22Rv1 (cell line): ENCODE data around the gene BTG1.

Source experiments
- H3K27ac ChIP-seq: fragments of 450-650 bp; 2 replicates; pipeline ENCODE4 v1.5.1; 2017
- ZFX ChIP-seq: fragments of 450-650 bp; IDR thresholded peaks from 2 replicates; pipeline ENCODE4 v1.6.1; 2017; ENCODE audit warnings: antibody characterized with exemption, borderline replicate concordance
- TF ChIP-seq, protein P1 (sequence below): fragments of 450-650 bp; IDR thresholded peaks from 2 replicates; pipeline ENCODE4 v1.5.1; 2017; ENCODE audit warnings: mild to moderate bottlenecking

The BTG1 gene

DNA sequence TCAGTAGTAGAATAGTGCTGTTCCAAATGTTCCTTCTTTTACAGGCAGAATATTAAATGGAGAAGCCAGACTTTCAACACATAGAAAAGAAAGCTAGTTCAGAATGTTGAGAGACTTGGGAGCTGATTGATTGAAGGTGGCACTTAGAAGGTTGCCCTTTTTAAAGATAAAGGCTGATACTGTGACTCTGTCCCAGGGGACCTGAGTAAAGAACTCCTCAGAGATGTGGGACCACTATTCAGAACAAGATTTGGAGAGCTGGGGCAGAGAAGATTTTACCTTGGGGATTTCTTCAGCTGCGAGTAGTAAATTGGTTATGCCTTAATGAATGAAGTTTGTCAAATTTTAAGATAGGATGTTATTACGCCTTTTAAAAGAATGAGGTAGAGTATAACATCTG lies 21.4 kb upstream of the BTG1 start:
- no peak for TF ChIP-seq ZFX
- TF ChIP-seq, protein P1, sequence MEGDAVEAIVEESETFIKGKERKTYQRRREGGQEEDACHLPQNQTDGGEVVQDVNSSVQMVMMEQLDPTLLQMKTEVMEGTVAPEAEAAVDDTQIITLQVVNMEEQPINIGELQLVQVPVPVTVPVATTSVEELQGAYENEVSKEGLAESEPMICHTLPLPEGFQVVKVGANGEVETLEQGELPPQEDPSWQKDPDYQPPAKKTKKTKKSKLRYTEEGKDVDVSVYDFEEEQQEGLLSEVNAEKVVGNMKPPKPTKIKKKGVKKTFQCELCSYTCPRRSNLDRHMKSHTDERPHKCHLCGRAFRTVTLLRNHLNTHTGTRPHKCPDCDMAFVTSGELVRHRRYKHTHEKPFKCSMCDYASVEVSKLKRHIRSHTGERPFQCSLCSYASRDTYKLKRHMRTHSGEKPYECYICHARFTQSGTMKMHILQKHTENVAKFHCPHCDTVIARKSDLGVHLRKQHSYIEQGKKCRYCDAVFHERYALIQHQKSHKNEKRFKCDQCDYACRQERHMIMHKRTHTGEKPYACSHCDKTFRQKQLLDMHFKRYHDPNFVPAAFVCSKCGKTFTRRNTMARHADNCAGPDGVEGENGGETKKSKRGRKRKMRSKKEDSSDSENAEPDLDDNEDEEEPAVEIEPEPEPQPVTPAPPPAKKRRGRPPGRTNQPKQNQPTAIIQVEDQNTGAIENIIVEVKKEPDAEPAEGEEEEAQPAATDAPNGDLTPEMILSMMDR, result no peak
- H3K27ac ChIP-seq, result no peak overlapping the region

DNA sequence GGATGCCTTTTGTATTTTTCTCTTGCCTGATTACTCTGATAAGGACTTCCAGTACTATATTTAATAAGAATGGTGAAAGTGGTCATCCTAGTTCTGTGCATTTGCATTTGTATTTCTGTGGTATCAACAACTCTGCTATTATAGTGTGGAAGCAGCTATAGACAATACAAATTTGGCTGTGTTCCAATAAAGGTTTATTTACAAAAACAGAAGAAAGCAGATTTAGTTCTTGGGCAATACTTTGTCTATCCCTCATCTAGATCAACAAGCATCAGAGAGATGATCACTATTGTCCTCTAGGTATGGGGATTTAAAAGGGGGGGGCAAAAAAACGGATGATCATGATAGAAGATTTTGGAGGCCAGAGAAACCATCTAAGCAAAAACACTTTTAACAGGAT lies 19.1 kb upstream of the BTG1 start:
- TF ChIP-seq, protein P1, result no peak
- no peak for TF ChIP-seq ZFX
- H3K27ac ChIP-seq, result no peak overlapping the region

DNA sequence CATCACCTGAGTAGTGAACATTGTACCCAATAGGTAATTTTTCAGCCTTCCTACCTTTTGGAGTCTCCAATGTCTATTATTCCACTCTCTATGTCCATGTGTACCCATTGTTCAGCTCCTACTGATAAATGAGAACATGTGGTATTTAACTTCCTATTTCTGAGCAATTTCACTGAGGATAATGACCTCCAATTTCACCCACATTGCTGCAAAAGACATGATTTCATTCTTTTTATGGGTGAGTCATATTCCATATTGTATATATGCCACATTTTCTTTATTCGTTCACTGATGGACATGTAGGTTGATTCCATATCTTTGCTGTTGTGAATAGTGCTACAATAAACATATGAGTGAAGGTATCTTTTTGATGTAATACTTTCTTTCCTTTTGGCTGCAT lies 16.4 kb upstream of the BTG1 start:
- H3K27ac ChIP-seq, result no peak overlapping the region
- TF ChIP-seq, protein P1, result no peak
- TF ChIP-seq ZFX, result no peak

DNA sequence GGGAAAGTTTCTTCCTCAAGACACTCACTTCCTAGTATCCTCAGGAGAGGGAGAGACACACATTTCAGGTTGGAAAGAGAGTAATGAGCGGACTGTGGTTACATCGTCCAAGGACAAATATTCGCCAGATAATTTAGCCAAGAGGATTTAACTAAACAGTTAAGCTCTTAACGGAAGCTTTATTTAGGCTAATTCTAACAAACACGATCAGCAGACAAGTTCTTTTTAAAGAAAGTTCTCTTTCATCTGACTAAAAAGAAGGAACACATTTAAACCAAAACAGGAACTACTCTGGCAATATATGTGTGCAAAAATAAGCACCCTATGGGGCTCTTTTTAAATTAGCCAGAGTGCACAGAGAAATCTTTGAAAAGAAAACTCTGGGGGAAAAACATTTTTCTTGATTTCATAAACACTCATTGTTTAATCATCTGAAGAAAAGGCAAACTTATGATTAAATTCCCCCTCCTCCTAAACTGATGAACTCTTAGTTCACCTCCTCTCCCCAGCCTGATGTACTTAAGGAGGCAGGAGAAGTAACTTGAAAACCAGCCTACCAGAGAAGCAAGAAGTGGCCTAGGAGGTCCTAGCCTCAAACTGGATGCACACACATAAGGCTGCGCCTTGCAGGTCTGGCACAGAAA lies 13.3 kb upstream of the BTG1 start:
- H3K27ac ChIP-seq, result no peak overlapping the region
- no peak for TF ChIP-seq ZFX
- TF ChIP-seq, protein P1, result no peak

DNA sequence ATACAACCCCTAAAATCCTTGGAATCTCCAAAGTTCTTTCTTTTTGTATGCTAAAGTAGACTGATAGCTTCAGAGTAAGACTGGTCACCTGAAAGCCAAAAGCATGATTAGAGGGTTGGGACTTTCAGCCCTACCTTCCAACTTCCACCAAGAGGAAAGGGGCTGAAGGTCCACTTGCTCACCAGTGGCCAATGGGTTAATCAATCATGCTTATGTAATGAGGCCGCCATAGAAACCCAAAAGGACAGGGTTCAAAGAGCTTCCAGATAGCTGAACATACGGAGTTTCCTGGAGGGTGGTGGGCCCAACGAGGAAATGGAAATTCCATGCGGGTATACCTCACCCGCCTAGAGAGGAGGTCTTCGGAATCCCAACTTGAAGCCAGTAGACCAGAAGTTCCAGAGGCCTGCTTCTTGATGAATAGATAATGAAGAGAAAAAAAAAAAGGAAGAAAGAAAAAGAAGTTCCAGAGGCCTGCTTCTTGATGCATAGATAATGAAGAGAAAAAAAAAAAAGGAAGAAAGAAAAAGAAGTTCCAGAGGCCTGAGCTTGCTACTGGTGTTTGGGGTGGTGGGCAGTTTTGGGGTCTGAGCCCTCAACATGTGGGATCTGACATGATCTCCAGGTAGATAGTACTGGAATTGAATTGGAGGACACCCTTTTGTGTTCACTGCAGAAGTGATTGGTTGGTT lies 11.2 kb upstream of the BTG1 start:
- TF ChIP-seq, protein P1, result no peak
- TF ChIP-seq ZFX, result no peak
- no peak overlapping the region for H3K27ac ChIP-seq

DNA sequence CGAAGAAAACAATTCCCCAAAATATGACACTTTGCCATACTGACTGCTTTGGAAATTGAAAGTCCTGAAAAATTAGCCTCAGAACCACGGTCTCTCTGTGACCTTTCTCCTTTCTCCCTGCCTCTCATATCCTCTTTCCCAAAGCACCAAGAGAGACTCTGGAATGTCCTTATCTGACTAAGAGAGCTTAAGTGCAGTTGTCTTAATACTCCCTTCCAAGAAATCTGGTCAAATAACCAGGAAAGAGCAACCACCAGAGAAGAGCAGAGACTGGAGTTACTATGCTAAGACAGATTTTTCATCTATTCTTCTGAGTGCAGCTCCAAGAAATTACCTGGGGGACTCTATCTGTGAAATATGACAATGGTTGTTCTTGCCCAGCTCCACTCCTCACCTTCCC lies 10.5 kb upstream of the BTG1 start:
- TF ChIP-seq, protein P1, result no peak
- H3K27ac ChIP-seq, result no peak overlapping the region

DNA sequence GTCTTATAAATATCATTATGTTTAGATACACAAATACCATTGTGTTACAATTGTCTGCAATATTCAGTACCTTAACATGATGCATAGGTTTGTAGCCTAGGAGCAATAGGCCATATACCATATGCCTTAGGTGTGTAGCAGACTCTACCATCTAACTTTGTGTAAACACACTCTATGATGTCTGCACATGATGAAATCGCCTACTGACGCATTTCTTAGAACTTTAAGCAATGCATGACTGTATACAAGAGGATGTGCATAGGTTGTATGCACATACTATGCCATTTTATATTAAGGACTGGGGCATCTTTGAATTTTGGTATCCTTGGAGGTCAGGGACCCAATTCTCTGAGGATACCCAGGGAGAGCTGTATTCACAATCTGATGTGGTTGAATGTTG lies 10.1 kb upstream of the BTG1 start:
- no peak overlapping the region for H3K27ac ChIP-seq
- no peak for TF ChIP-seq ZFX
- TF ChIP-seq, protein P1, result no peak
